AG04450 (cell line): ENCODE data around the gene MXRA8. TPM values are rescaled to one million over a fixed set of nuclear protein-coding genes. Genes with fewer than 3 reads are reported as not detected.

Experiments used
- CTCF ChIA-PET: fragments of 300-600, 350-600 bp; formaldehyde crosslinking; extraction: SDS; loops from one replicate; lab custom pipeline; 2022; ENCODE audit warnings: antibody characterized with exemption, inconsistent platforms; lab: Charles Lee
- POLR2A ChIA-PET: fragments of 350-600 bp; formaldehyde crosslinking; extraction: SDS; loops from one replicate; lab custom pipeline; 2021; ENCODE audit warnings: antibody characterized with exemption, inconsistent platforms; lab: Yijun Ruan, JAX
- DNase-seq: peaks from one replicate; pipeline ENCODE4 v3.0.0-alpha.2; 2011; ENCODE audit warnings: low read depth, low spot score
- H3K27ac ChIP-seq: one replicate; pipeline ENCODE4 v1.5.1; 2012; ENCODE audit warnings: low read depth, low read length, control low read depth
- H3K27me3 ChIP-seq: one replicate; pipeline ENCODE4 v1.6.0; 2012; ENCODE audit warnings: low read length; ENCODE audit not compliant: control insufficient read depth, insufficient read depth
- H3K4me3 ChIP-seq: 2 replicates; pipeline ENCODE4 v1.5.1; 2011; ENCODE audit warnings: mild to moderate bottlenecking, low read depth, low read length, control low read depth
- H3K9me3 ChIP-seq: 2 replicates; pipeline ENCODE4 v1.5.1; 2012; ENCODE audit warnings: low read length; ENCODE audit not compliant: control insufficient read depth, insufficient read depth
- CTCF ChIP-seq: IDR thresholded peaks from 2 replicates; pipeline ENCODE4 v1.5.1; 2011; ENCODE audit warnings: low read depth, low read length, control low read depth, inconsistent platforms
- polyA plus RNA-seq: library from polyadenylated mRNA; depleted of rRNA; stranded (reverse); fragments of >200 nt; gene quantifications from 2 replicates; pipeline ENCODE4 v1.2.3, GENCODE V29; 2011

MXRA8 gene
- polyA plus RNA-seq, 1 experiment, result 186 TPM

GRCh38 chr1:1322418-1322817 lies 35.9 kb downstream of the MXRA8 start:
- no peaks in the 10 kb centered on the region; the same call in 1 of the 2 replicates for H3K9me3 ChIP-seq
- H3K27me3 ChIP-seq, result no peaks in the 10 kb centered on the region
- H3K27ac ChIP-seq, result no peak overlapping the region
- DNase-seq, result no peak
- TF ChIP-seq CTCF, result no peak
- ChIA-PET POLR2A (no interaction called here), CTCF (no interaction called here)
- H3K4me3 ChIP-seq, result no peak overlapping the region

- H3K27ac ChIP-seq, result no peak overlapping the region
- ChIA-PET POLR2A (no interaction called here), CTCF (no interaction called here)
- DNase-seq, result no peak
- no peaks in the 10 kb centered on the region for H3K27me3 ChIP-seq
- no peaks in the 10 kb centered on the region; the same call in 1 of the 2 replicates for H3K9me3 ChIP-seq
- H3K4me3 ChIP-seq, result no peak overlapping the region
- no peak for TF ChIP-seq CTCF
These were observed 36.9 kb downstream of the MXRA8 start for GRCh38 chr1:1321477-1321876.

- no peak for DNase-seq
- Histone ChIP-seq H3K27me3 (no peaks in the 10 kb centered on the region), H3K4me3 (no peak overlapping the region), H3K27ac (no peak overlapping the region), H3K9me3 (no peaks in the 10 kb centered on the region; the same call in 1 of the 2 replicates)
- CTCF ChIA-PET, result no interaction called here
- POLR2A ChIA-PET, result no interaction called here
- TF ChIP-seq CTCF, result no peak
These were observed 37.5 kb downstream of the MXRA8 start for GRCh38 chr1:1320666-1321448.

- no peak for TF ChIP-seq CTCF
- Histone ChIP-seq H3K4me3 (no peak overlapping the region), H3K27ac (no peak overlapping the region), H3K27me3 (no peaks in the 10 kb centered on the region), H3K9me3 (no peaks in the 10 kb centered on the region; the same call in 1 of the 2 replicates)
- DNase-seq, result no peak
- CTCF ChIA-PET, result no interaction called here
- POLR2A ChIA-PET, result no interaction called here
These were observed 38.8 kb downstream of the MXRA8 start for GRCh38 chr1:1319646-1319941.

- no peaks in the 10 kb centered on the region for H3K27me3 ChIP-seq
- CTCF ChIA-PET, result no interaction called here
- H3K27ac ChIP-seq, result peak overlapping the region; percentile 77
- POLR2A ChIA-PET, result no interaction called here
- no peak overlapping the region for H3K4me3 ChIP-seq
- TF ChIP-seq CTCF, result no peak
- DNase-seq, result no peak
- no peaks in the 10 kb centered on the region; the same call in 1 of the 2 replicates for H3K9me3 ChIP-seq
These were observed 39.3 kb downstream of the MXRA8 start for GRCh38 chr1:1318777-1319645.
